Type B pancreatic cell (in vitro differentiated cells): ENCODE data around the gene CUX1. TPM values are rescaled to one million over a fixed set of nuclear protein-coding genes. Genes with fewer than 3 reads are reported as not detected.

Experiments
- DNase-seq: peaks from one replicate; pipeline ENCODE4 v3.0.0; 2021; ENCODE audit warnings: mixed read lengths; ENCODE audit not compliant: unreplicated experiment; ENCODE audit errors: extremely low spot score
- H3K27ac Mint-ChIP-seq: 2 replicates; pipeline ENCODE4 v1.8.0; 2021; ENCODE audit warnings: mild to moderate bottlenecking, mixed read lengths
- H3K27me3 Mint-ChIP-seq: 2 replicates; pipeline ENCODE4 v1.8.0; 2021; ENCODE audit warnings: mixed read lengths
- H3K36me3 Mint-ChIP-seq: 2 replicates; pipeline ENCODE4 v1.8.0; 2021; ENCODE audit warnings: mixed read lengths
- H3K4me1 Mint-ChIP-seq: one replicate; pipeline ENCODE4 v1.8.0; 2021; ENCODE audit warnings: mixed read lengths; ENCODE audit not compliant: unreplicated experiment
- H3K4me3 Mint-ChIP-seq: 2 replicates; pipeline ENCODE4 v1.8.0; 2021; ENCODE audit warnings: mild to moderate bottlenecking, mixed read lengths
- H3K9me3 Mint-ChIP-seq: 2 replicates; pipeline ENCODE4 v1.8.0; 2021; ENCODE audit warnings: mixed read lengths
- total RNA-seq: library from RNA; stranded (reverse); gene quantifications from 2 replicates; pipeline ENCODE4 v1.2.1, GENCODE V29; 2021; ENCODE audit warnings: low replicate concordance
- TF ChIP-seq, protein P1 (sequence below): fragments of 200-600 bp; sonication (generic); conservative IDR thresholded peaks from 2 replicates; pipeline ENCODE4 v1.5.0; 2021; ENCODE audit warnings: antibody characterized with exemption, mild to moderate bottlenecking

Gene CUX1
- total RNA-seq, 1 donor from 2014 or later = 76.4 TPM

GRCh38 chr7:102096706-102097427 lies 279.4 kb downstream of the CUX1 start:
- no peaks in the 10 kb centered on the region for H3K27me3 Mint-ChIP-seq
- peaks cover 12% of the 10 kb centered on the region for H3K36me3 Mint-ChIP-seq
- peaks cover 33% of the 10 kb centered on the region for H3K4me1 Mint-ChIP-seq
- no peaks in the 10 kb centered on the region for H3K9me3 Mint-ChIP-seq
- H3K27ac Mint-ChIP-seq = peak overlapping the region; percentile 95
- H3K4me3 Mint-ChIP-seq = no peak overlapping the region
- TF ChIP-seq, protein P1, sequence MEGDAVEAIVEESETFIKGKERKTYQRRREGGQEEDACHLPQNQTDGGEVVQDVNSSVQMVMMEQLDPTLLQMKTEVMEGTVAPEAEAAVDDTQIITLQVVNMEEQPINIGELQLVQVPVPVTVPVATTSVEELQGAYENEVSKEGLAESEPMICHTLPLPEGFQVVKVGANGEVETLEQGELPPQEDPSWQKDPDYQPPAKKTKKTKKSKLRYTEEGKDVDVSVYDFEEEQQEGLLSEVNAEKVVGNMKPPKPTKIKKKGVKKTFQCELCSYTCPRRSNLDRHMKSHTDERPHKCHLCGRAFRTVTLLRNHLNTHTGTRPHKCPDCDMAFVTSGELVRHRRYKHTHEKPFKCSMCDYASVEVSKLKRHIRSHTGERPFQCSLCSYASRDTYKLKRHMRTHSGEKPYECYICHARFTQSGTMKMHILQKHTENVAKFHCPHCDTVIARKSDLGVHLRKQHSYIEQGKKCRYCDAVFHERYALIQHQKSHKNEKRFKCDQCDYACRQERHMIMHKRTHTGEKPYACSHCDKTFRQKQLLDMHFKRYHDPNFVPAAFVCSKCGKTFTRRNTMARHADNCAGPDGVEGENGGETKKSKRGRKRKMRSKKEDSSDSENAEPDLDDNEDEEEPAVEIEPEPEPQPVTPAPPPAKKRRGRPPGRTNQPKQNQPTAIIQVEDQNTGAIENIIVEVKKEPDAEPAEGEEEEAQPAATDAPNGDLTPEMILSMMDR = no peak
- peak; percentile 64 for DNase-seq

DNA sequence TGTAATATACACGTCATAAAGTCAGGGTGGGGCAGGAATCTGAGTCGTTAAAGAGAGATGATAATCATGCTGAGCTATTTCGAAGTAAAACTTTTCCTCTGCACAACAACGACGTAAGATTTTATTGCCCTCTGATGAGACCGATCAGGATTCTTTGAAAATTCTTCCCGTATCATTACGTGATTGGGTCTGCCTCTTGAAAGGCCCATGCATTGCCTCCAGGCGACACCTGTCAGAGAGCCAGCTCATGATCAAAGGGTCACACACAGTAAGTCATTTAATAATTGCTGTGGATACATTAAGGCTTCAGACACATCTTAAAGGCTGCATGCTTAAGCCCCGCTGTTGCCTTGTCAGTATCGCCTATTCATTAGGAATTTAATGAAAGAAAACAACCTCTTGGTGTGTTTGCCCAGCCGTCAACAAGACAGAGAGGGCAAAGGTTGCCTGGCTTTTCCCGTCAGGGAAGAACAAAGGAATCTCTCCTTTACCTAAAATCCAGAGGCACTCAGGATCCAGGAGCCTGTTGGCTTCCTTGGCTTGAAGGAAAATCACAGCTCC lies 280.3 kb downstream of the CUX1 start:
- Mint-ChIP-seq H3K27ac (peak overlapping the region; percentile 95), H3K4me3 (peak overlapping the region; percentile 75), H3K9me3 (no peaks in the 10 kb centered on the region), H3K36me3 (peaks cover 6% of the 10 kb centered on the region), H3K4me1 (peaks cover 29% of the 10 kb centered on the region), H3K27me3 (no peaks in the 10 kb centered on the region)
- peak; percentile 58 for DNase-seq
- TF ChIP-seq, protein P1 = no peak

DNA sequence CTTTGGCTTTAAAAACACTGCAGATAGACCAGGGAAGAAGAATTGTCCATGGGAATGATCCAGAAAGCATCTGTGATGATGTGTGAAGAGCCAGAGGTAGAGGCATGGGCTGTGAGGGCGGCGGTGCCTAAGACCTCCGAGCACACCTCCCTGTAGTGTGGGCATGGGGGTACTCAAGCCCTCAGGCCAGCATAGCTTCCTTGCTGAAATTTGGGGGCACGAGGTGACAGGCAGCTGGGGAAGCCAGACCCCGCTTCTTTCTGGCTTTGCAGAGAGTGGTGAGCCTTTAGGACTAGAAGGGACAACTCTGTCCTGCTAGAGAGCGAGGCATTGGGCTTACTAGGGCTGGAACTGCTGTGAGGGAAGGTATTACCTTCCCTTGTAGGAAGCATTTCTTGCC lies 281.6 kb downstream of the CUX1 start:
- Mint-ChIP-seq H3K9me3 (no peaks in the 10 kb centered on the region), H3K27ac (no peak overlapping the region), H3K4me1 (peaks cover 24% of the 10 kb centered on the region), H3K27me3 (no peaks in the 10 kb centered on the region), H3K36me3 (peaks cover 11% of the 10 kb centered on the region), H3K4me3 (no peak overlapping the region)
- TF ChIP-seq, protein P1 = no peak
- peak; percentile 20 for DNase-seq

DNA sequence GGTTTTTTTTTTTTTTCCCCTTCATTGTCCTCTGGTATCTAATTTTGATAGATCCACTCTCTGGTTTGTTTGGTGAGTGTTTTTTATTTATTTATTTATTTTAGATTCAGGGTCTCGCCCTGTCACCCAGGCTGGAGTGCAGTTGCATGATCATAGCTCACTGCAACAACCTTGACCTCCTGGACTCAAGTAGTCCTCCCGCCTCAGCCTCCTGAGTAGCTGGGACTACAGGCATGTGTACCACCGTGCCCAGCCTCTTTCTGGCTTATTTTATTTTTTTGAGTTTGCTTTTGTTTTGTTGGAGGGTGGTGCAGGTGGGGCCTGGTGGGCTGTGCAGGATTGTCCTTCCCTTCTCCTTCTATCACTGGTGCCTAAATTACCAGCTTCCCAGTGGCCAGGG lies 282.0 kb downstream of the CUX1 start:
- peak; percentile 7 for DNase-seq
- TF ChIP-seq, protein P1 = no peak
- H3K27me3 Mint-ChIP-seq = no peaks in the 10 kb centered on the region
- peaks cover 11% of the 10 kb centered on the region for H3K36me3 Mint-ChIP-seq
- no peaks in the 10 kb centered on the region for H3K9me3 Mint-ChIP-seq
- H3K27ac Mint-ChIP-seq = no peak overlapping the region
- no peak overlapping the region for H3K4me3 Mint-ChIP-seq
- peaks cover 20% of the 10 kb centered on the region for H3K4me1 Mint-ChIP-seq

DNA sequence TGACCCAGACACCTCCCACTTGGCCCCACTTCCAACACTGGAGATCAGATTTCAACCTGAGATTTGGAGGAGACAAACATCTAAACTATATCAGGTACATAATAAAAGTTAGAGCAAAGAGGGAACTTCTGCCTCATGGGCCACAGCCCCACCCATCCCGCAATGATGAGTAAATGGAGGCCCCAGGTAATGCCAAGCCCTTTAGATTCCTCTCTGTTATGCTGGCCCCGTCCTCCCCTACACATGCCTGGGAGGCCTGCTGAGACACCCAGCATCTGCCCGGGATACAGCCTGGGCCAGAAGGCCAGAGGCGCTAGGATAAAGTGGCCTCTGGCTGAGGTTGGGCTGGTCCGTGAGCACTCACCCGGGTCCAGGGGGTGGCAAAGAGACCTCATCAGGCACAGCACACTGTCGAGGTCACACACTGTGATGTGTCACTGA lies 283.7 kb downstream of the CUX1 start:
- peaks cover 11% of the 10 kb centered on the region for H3K4me1 Mint-ChIP-seq
- H3K27ac Mint-ChIP-seq = no peak overlapping the region
- H3K4me3 Mint-ChIP-seq = no peak overlapping the region
- H3K36me3 Mint-ChIP-seq = peaks cover 16% of the 10 kb centered on the region
- TF ChIP-seq, protein P1 = no peak
- DNase-seq = peak; percentile 45
- no peaks in the 10 kb centered on the region for H3K27me3 Mint-ChIP-seq
- H3K9me3 Mint-ChIP-seq = no peaks in the 10 kb centered on the region
